Right lobe of liver (tissue), 4 donors: ENCODE results near the gene ALDH4A1.

ENCODE experiments used
- CTCF ChIP-seq, 4 donors: fragments of 200-600 bp in 3 of 4; fragments of 450-650 bp in 1 of 4; IDR thresholded peaks; one replicate each; pipeline versions ENCODE4 v1.5.1 to v1.8.0; 2016 to 2022; ENCODE audit warnings: antibody characterized with exemption in 4 of 4, mild to moderate bottlenecking in 2 of 4
- POLR2A ChIP-seq: fragments of 450-650 bp; IDR thresholded peaks from one replicate; pipeline ENCODE4 v1.6.1; 2017; ENCODE audit warnings: antibody characterized with exemption, mild to moderate bottlenecking
- donor health status: DM: no; HTN: no; CAD: no.
- donor health status: DM: no; HTN: no; CAD: no.
- donor health status: DM: no; HTN: yes; CAD: no.

DNA sequence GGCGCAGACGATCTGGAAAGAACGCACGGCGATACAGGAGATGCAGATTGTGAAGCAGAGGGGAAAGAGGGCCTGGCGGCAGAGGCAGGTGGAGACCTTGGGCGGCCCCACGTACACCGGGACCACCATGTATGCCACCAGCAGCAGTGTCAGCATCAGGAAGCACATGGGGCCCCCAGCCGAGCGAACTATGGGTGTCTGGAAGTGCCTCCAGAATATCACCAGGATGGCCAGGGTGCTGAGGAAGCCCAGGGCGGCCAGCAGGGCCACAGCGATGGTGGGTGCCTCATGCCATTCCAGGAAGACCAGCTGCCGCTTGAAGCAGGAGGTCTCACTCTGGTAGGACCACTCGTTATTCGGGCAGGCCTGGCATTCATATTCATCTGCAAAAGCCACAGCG, 62.2 kb downstream of the ALDH4A1 start:
- TF ChIP-seq CTCF (IDR thresholded peaks at IDR 0.05) (no peak), POLR2A (no peak)
